Kidney capillary endothelial cell (primary cell): ENCODE data around the gene S100A1.
A peak's percentile ranks its signal among the peaks of the same experiment; 100 is the strongest.

Source experiments
- DNase-seq: peaks from one replicate; pipeline ENCODE4 v3.0.0-alpha.2; 2018; ENCODE audit warnings: low spot score

Gene S100A1

DNA sequence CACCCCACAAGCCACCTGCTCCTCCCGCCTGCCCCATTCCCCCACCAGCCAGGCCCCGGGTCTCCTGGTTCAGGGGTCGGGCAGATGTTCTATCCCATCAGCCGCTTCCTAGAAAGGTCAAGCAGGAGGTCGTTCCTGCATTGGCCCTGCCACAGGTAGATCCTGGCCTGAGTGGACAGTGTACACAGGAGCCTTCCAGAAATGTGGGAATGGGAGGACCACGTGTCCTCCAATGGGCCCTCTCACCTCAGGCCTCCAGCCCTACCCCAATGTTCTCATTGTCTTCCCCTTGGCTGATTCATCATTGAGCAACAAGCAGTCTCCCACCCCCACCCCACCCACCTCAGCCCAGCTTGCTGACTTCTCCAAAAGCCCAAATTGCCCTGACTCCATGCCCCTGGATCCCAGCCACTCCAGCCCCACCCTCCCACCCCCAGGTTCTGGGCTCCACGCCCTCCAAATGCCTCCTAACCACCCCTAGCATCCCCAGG is 17.4 kb upstream of the S100A1 start:
- no peak for DNase-seq

GRCh38 chr1:153611356-153611755 is 16.9 kb upstream of the S100A1 start:
- no peak for DNase-seq

- no peak for DNase-seq
These were observed 16.0 kb upstream of the S100A1 start for GRCh38 chr1:153612111-153612754.

- no peak for DNase-seq
These were observed 15.4 kb upstream of the S100A1 start, which contains the start of gene S100A16 for GRCh38 chr1:153612755-153613331. TSS of gene S100A16 (minus strand) at chr1:153613137. CDS start at chr1:153608151, 4,986 bp downstream.

DNA sequence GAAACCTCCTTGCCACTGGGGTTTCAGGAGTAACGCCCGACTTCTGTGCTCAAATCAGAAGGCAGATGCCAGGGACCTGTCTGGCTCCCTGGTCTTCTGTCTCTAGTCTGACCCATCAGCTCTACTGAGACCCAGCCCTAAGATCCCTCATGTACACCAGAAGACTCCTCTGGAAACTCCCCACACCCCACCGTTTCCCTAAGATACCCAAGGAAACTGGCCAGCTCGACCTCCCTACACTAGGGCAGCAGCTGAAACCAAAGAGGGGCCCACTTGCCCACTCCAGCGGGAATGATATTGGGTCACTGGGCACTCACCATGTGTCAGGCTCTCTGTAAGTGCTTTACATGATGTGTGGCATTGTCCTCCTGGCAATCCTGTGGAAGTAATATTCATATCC is 14.8 kb upstream of the S100A1 start:
- DNase-seq: no peak

- no peak for DNase-seq
These were observed 13.9 kb upstream of the S100A1 start for GRCh38 chr1:153614189-153614900.

GRCh38 chr1:153614906-153615305 is 13.3 kb upstream of the S100A1 start:
- DNase-seq: no peak

DNA sequence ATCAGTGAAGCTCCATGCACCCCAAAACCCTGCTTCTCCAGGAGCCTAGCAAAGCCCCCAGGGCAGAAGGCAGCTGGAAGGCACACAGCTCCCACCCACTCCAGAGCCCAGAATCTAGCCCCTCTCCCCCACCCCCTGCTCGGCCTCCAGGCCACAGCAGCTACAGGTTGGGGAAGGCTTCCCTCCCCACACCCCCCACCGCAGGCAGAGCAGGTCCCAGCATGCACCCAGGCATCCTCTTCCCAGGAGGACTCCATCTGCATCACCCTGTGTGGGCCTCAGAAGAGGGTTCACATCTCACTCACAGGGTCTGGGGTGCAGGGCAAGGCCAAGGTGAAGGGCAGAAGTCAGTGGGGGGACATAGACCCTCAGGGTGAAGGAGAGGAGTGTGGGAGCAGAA is 12.8 kb upstream of the S100A1 start:
- no peak for DNase-seq

GRCh38 chr1:153616144-153616916 is 11.9 kb upstream of the S100A1 start, which contains the start of gene S100A14:
TSS of gene S100A14 (minus strand) at chr1:153616325. CDS start at chr1:153615858, 467 bp downstream.
- DNase-seq: no peak

DNA sequence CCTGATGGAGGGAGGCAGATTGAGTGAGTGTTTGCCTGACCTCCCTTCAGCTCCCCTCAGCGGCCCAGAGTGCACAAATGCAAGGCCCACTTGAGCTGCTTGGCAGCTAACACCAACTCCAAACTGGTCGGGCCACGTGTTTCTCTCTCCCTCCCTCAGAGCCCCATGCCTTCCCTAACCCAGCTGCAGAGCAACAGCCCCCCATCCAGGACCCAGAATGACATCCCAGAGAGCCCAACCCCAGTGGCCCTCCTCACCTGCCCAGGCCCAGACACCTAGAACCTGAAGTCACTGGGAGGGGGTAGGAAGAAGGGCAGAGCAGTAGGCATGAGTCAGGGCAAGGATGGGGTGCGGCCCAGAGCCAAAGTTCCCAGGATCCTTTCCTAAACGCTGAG is 11.3 kb upstream of the S100A1 start:
- no peak for DNase-seq

GRCh38 chr1:153617663-153618062 is 10.6 kb upstream of the S100A1 start:
- peak; percentile 80 for DNase-seq

- DNase-seq: no peak
These were observed 9.1 kb upstream of the S100A1 start for GRCh38 chr1:153619171-153619570.

GRCh38 chr1:153623101-153623500 is 5.1 kb upstream of the S100A1 start:
- no peak for DNase-seq

GRCh38 chr1:153624965-153625611 is 3.1 kb upstream of the S100A1 start:
- DNase-seq: no peak

DNA sequence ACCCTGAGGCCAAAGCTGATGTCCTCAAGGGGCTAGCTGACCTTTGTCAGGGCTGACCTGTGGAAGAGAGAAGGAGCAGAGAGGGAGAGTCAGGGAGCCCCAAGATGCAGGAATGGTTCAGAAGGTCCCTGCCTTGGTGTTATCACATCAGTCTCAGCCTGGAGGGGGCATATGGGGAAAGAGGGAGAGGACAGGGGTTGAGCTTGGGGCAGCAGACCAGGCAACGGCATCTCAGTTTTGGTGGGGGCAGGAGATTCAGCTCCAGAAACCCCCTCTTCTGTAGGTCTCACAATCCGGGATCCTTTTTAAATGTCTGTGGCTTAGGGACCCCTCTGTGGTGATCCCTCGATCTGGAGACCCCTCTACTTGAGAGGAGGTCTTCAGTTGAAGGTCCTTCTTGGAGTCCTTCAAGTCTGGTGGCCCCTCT is 1.7 kb upstream of the S100A1 start:
- no peak for DNase-seq

DNA sequence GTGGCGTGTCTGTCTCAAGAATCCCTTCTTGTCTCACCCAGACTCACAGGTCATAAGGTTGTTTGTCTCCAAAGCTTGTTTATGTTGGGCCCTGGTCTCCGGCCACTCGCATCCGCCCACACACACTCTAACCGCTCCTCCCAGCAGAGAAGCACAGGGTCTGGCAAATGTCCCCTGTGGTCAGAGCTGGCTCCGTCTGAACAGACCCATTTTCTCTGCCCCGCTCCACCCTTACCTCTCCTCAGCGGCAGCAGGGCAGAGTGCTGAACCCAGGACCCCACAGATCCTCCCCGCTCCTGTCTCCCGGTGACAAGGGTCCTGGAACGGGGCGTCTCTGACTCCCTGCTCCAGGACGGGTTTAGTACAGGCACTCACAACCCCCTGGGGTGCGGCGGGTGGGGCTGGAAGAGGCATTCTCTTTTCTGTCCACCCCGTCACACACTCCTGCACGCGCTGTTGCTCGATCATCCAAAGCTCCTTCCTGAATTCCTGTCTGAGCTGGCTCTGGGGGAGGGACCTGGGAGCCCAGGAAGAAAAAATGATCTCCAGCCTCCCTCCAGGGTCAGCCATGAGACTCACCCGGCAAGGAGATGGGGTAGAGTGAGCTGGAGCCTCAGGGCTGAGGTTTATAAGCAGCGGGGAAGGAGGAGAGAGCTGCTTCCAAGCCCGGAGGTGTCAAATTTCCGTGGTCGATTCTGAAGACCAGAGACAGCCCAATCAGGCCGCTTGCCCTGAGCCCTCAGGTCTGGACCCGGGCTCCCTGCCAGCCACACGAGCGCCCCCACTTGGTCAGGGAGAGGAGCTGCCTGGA is 1.1 kb upstream of the S100A1 start, which contains the start of gene S100A13:
TSS of gene S100A13 (minus strand) at position 602 of the 811 bp plus-strand sequence. CDS start 1,033 bp downstream, outside the sequence.
- DNase-seq: peak; percentile 89

- DNase-seq: no peak
These were observed 556 bp downstream of the S100A1 start for GRCh38 chr1:153628638-153629342.

DNA sequence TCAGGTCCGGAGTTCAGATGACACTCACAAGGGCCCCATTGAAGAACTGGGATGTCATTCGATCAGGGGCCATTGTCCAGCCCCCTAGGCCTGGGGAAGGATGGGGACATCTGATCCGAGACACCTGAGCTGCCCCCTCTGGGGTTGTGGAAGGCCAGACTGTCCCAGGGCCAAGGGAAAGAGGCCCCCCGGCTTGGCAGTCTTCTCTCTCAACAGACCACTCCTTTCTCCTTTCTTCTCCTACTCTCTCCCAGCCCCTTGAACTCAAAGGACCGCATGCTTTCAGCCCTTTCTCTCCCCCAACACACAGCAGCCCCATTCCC is 1.1 kb downstream of the S100A1 start:
- no peak for DNase-seq

DNA sequence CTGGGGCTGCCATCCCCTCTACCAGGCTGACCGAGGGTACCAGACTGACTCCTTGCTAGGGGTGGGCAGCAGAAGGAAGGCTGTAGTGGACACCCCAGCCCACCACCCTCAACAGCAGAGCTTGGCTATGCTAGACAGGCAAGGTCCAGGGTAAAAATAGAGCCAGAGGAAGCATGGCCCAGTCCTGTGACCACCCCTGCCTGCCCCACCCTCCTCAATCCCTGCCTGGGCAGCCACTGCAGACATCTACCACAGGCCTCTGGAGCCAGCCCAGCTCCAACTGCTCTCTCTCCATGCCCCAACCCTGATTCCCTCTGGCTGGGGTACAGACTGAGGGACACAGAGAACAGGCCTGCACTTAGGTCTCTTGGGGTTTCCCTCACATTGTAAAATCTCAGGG is 1.7 kb downstream of the S100A1 start:
- no peak for DNase-seq

DNA sequence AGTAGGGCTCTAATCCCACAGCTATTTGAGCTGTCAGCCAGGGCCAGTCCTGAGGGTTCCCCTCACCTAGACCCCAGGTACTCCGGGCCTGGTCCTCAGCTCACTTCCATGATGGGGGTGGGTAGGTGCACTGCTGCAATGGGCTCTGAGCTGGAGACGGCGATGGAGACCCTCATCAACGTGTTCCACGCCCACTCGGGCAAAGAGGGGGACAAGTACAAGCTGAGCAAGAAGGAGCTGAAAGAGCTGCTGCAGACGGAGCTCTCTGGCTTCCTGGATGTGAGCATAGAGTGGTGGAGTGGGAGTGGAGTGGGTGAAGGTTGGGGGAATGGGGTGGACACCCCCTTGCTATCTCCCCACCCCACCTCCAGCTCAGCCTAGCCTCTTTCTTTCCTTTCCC is 2.1 kb downstream of the S100A1 start:
- DNase-seq: no peak
